Fibroblast of mammary gland (primary cell): Measurements from ENCODE around the gene TFAP2B.

Source experiments
- DNase-seq: peaks from one replicate; pipeline ENCODE4 v3.0.0-alpha.2; 2010; ENCODE audit warnings: low read depth
- H3K4me3 ChIP-seq: 2 replicates; pipeline ENCODE4 v1.5.1; 2011; ENCODE audit warnings: low read depth, mild to moderate bottlenecking, low read length, moderate library complexity; ENCODE audit not compliant: control insufficient read depth
- TF ChIP-seq, protein P1 (sequence below): conservative IDR thresholded peaks from 2 replicates; pipeline ENCODE4 v1.5.1; 2011; ENCODE audit warnings: low read depth, low read length, inconsistent platforms; ENCODE audit not compliant: control insufficient read depth, insufficient read depth

The TFAP2B gene

GRCh38 chr6:50829898-50830444 lies 11.3 kb downstream of the TFAP2B start:
- TF ChIP-seq, protein P1, sequence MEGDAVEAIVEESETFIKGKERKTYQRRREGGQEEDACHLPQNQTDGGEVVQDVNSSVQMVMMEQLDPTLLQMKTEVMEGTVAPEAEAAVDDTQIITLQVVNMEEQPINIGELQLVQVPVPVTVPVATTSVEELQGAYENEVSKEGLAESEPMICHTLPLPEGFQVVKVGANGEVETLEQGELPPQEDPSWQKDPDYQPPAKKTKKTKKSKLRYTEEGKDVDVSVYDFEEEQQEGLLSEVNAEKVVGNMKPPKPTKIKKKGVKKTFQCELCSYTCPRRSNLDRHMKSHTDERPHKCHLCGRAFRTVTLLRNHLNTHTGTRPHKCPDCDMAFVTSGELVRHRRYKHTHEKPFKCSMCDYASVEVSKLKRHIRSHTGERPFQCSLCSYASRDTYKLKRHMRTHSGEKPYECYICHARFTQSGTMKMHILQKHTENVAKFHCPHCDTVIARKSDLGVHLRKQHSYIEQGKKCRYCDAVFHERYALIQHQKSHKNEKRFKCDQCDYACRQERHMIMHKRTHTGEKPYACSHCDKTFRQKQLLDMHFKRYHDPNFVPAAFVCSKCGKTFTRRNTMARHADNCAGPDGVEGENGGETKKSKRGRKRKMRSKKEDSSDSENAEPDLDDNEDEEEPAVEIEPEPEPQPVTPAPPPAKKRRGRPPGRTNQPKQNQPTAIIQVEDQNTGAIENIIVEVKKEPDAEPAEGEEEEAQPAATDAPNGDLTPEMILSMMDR = no peak
- DNase-seq = no peak
- H3K4me3 ChIP-seq = no peak overlapping the region

GRCh38 chr6:50831186-50831585 lies 12.5 kb downstream of the TFAP2B start:
- TF ChIP-seq, protein P1 = no peak
- H3K4me3 ChIP-seq = no peak overlapping the region
- no peak for DNase-seq

DNA sequence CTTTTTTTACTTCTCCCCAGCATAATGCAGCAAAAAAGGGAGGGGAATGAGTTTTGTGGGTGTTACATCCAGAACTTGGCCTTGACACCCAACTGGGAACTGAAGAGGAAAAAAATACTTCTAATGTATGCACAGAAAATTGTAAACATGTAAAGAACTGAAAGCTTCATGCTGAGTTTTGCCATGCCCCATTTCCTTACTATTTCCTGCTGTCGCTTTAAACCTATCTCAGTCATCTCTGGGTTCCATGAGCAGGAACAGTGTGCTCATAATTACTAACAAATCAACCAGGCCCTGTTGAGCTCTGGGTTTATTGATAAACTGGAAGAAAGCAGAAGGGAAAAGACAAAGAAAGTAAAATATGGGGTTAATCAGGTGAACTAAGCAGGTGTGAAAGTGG lies 14.2 kb downstream of the TFAP2B start:
- no peak for DNase-seq
- H3K4me3 ChIP-seq = no peak overlapping the region
- TF ChIP-seq, protein P1 = no peak

DNA sequence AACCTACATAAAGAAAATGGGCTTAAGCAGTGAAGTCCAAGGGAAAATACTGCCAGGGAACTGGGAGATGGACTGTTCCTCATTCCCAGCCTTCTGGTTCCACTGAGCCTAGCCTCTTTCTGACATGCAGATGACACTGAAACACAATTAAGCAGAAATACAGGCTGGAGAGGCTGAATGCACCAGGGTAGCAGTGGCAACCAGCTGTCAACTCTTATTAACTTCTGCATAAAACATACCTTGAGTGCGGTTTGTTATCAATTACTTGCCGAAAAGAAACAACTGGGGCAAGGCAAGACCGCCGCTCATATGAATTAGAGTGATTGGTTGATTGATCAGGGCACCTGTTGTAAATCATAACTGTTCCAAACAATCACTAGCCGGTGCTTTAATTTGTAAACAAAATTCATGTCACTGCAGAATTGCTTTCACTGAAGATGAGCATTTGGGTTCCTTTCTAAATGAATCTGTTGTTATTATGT lies 16.3 kb downstream of the TFAP2B start:
- no peak for DNase-seq
- H3K4me3 ChIP-seq = no peak overlapping the region
- TF ChIP-seq, protein P1 = no peak

GRCh38 chr6:50836231-50836630 lies 17.6 kb downstream of the TFAP2B start:
- H3K4me3 ChIP-seq = no peak overlapping the region
- DNase-seq = no peak
- TF ChIP-seq, protein P1 = no peak

- TF ChIP-seq, protein P1 = no peak
- no peak for DNase-seq
- no peak overlapping the region for H3K4me3 ChIP-seq
Measured at GRCh38 chr6:50837589-50838445, 19.1 kb downstream of the TFAP2B start.
